Immature natural killer cell (primary cell): ENCODE measurements around the gene RIT2. TPM values are rescaled to one million over a fixed set of nuclear protein-coding genes. Genes with fewer than 3 reads are reported as not detected.

Source experiments
- DNase-seq, 3 donors: peaks; one replicate each; pipeline ENCODE4 v3.0.0; 2022; ENCODE audit warnings: mixed read lengths in 1 of 3
- H3K27ac Mint-ChIP-seq, 6 donors: one replicate each; pipeline ENCODE4 v1.8.0; 2020; ENCODE audit warnings: mixed read lengths in 6 of 6, mild to moderate bottlenecking in 5 of 6, inconsistent platforms in 4 of 6, moderate library complexity in 3 of 6
- H3K27me3 Mint-ChIP-seq, 3 donors: one replicate each; pipeline ENCODE4 v1.8.0; 2020 to 2021; ENCODE audit warnings: low read depth in 3 of 3, mild to moderate bottlenecking in 3 of 3, mixed read lengths in 3 of 3, moderate library complexity in 3 of 3, inconsistent platforms in 1 of 3
- H3K36me3 Mint-ChIP-seq, 3 donors: one replicate each; pipeline ENCODE4 v1.8.0; 2020; ENCODE audit warnings: mixed read lengths in 3 of 3, inconsistent platforms in 2 of 3, mild to moderate bottlenecking in 2 of 3
- H3K4me1 Mint-ChIP-seq, 2 donors: one replicate each; pipeline ENCODE4 v1.8.0; 2020; ENCODE audit warnings: inconsistent platforms in 2 of 2, mild to moderate bottlenecking in 2 of 2, mixed read lengths in 2 of 2, moderate library complexity in 1 of 2
- H3K4me3 Mint-ChIP-seq, 5 donors: one replicate each; pipeline ENCODE4 v1.8.0; 2020; ENCODE audit warnings: mild to moderate bottlenecking in 5 of 5, mixed read lengths in 5 of 5, inconsistent platforms in 3 of 5, moderate library complexity in 3 of 5
- H3K9me3 Mint-ChIP-seq, 6 donors: one replicate each; pipeline ENCODE4 v1.8.0; 2020; ENCODE audit warnings: mild to moderate bottlenecking in 6 of 6, mixed read lengths in 6 of 6, inconsistent platforms in 4 of 6, moderate library complexity in 3 of 6
- polyA plus RNA-seq, 3 donors: library from polyadenylated mRNA; unstranded; fragments of 300-500 nt; fragmentation: Illumina TruSeq; gene quantifications; one replicate each; pipeline ENCODE4 v1.2.3, GENCODE V29; 2021

RIT2 gene
- polyA plus RNA-seq, 3 donors from 2014 or later, result not detected

- Mint-ChIP-seq H3K9me3 (peaks cover 3 to 26% (median 12%) of the 10 kb centered on the region in 6 donors), H3K27me3 (no peaks in the 10 kb centered on the region), H3K4me1 (no peaks in the 10 kb centered on the region), H3K4me3 (no peak overlapping the region), H3K36me3 (no peaks in the 10 kb centered on the region), H3K27ac (no peak overlapping the region)
- DNase-seq, result no peak
These were observed 97.9 kb downstream of the RIT2 start for GRCh38 chr18:43017622-43018021.

GRCh38 chr18:43013486-43013885 is 102.0 kb downstream of the RIT2 start:
- H3K27me3 Mint-ChIP-seq, result no peaks in the 10 kb centered on the region
- H3K9me3 Mint-ChIP-seq, result peaks cover 5 to 18% (median 10%) of the 10 kb centered on the region in 6 donors
- DNase-seq, result no peak
- no peaks in the 10 kb centered on the region for H3K4me1 Mint-ChIP-seq
- H3K4me3 Mint-ChIP-seq, result no peak overlapping the region
- H3K36me3 Mint-ChIP-seq, result no peaks in the 10 kb centered on the region
- no peak overlapping the region for H3K27ac Mint-ChIP-seq

- H3K27ac Mint-ChIP-seq, result no peak overlapping the region
- DNase-seq, result no peak
- H3K36me3 Mint-ChIP-seq, result no peaks in the 10 kb centered on the region
These were observed 102.5 kb downstream of the RIT2 start for GRCh38 chr18:43012951-43013350.

GRCh38 chr18:43010611-43011010 is 104.9 kb downstream of the RIT2 start:
- no peak for DNase-seq
- H3K4me3 Mint-ChIP-seq, result no peak overlapping the region
- no peaks in the 10 kb centered on the region for H3K4me1 Mint-ChIP-seq
- no peak overlapping the region for H3K27ac Mint-ChIP-seq
- no peaks in the 10 kb centered on the region for H3K27me3 Mint-ChIP-seq
- H3K9me3 Mint-ChIP-seq, result peaks cover 7 to 27% (median 14%) of the 10 kb centered on the region in 6 donors
- H3K36me3 Mint-ChIP-seq, result no peaks in the 10 kb centered on the region

More at GRCh38 chr18:43012951-43013350, 102.5 kb downstream of the RIT2 start:
- no peaks in the 10 kb centered on the region for H3K27me3 Mint-ChIP-seq
- no peaks in the 10 kb centered on the region for H3K4me1 Mint-ChIP-seq
- peaks cover 5 to 17% (median 10%) of the 10 kb centered on the region in 6 donors for H3K9me3 Mint-ChIP-seq
- H3K4me3 Mint-ChIP-seq, result no peak overlapping the region

- H3K9me3 Mint-ChIP-seq, result peaks cover 7 to 30% (median 18%) of the 10 kb centered on the region in 6 donors
- H3K4me1 Mint-ChIP-seq, result no peaks in the 10 kb centered on the region
- no peaks in the 10 kb centered on the region for H3K27me3 Mint-ChIP-seq
- H3K4me3 Mint-ChIP-seq, result no peak overlapping the region
- DNase-seq, result no peak
- H3K36me3 Mint-ChIP-seq, result no peaks in the 10 kb centered on the region
- H3K27ac Mint-ChIP-seq, result no peak overlapping the region
These were observed 105.8 kb downstream of the RIT2 start for GRCh38 chr18:43009674-43010073.

- no peak overlapping the region for H3K4me3 Mint-ChIP-seq
- no peaks in the 10 kb centered on the region for H3K4me1 Mint-ChIP-seq
- H3K9me3 Mint-ChIP-seq, result peaks cover 1 to 31% (median 17%) of the 10 kb centered on the region in 6 donors
- H3K27me3 Mint-ChIP-seq, result peaks cover 0 to 1% (median 0%) of the 10 kb centered on the region in 3 donors
- H3K36me3 Mint-ChIP-seq, result no peaks in the 10 kb centered on the region
- no peak overlapping the region for H3K27ac Mint-ChIP-seq
- no peak for DNase-seq
These were observed 108.1 kb downstream of the RIT2 start for GRCh38 chr18:43007365-43007764.

- H3K4me1 Mint-ChIP-seq, result no peaks in the 10 kb centered on the region
- H3K27me3 Mint-ChIP-seq, result peaks cover 0 to 1% (median 0%) of the 10 kb centered on the region in 3 donors
- H3K9me3 Mint-ChIP-seq, result peaks cover 0 to 32% (median 10%) of the 10 kb centered on the region in 6 donors
- DNase-seq, result no peak
- H3K4me3 Mint-ChIP-seq, result no peak overlapping the region
- H3K27ac Mint-ChIP-seq, result no peak overlapping the region
- H3K36me3 Mint-ChIP-seq, result no peaks in the 10 kb centered on the region
These were observed 111.1 kb downstream of the RIT2 start for GRCh38 chr18:43004421-43004820.

- Mint-ChIP-seq H3K4me3 (no peak overlapping the region), H3K9me3 (peaks cover 0 to 24% (median 7%) of the 10 kb centered on the region in 6 donors), H3K36me3 (no peaks in the 10 kb centered on the region), H3K4me1 (no peaks in the 10 kb centered on the region), H3K27ac (no peak overlapping the region), H3K27me3 (peaks cover 0 to 1% (median 0%) of the 10 kb centered on the region in 3 donors)
- no peak for DNase-seq
These were observed 113.7 kb downstream of the RIT2 start for GRCh38 chr18:43001821-43002220.

- H3K36me3 Mint-ChIP-seq, result no peaks in the 10 kb centered on the region
- H3K9me3 Mint-ChIP-seq, result peaks cover 0 to 10% (median 6%) of the 10 kb centered on the region in 6 donors
- H3K4me3 Mint-ChIP-seq, result no peak overlapping the region
- H3K27me3 Mint-ChIP-seq, result peaks cover 0 to under 1% (median 0%) of the 10 kb centered on the region in 3 donors
- DNase-seq, result no peak
- H3K27ac Mint-ChIP-seq, result no peak overlapping the region
- no peaks in the 10 kb centered on the region for H3K4me1 Mint-ChIP-seq
These were observed 118.7 kb downstream of the RIT2 start for GRCh38 chr18:42996824-42997223.

- Mint-ChIP-seq H3K4me3 (no peak overlapping the region), H3K9me3 (peaks cover 0 to 31% (median 13%) of the 10 kb centered on the region in 6 donors), H3K36me3 (no peaks in the 10 kb centered on the region), H3K4me1 (no peaks in the 10 kb centered on the region), H3K27me3 (peaks cover 0 to 2% (median 1%) of the 10 kb centered on the region in 3 donors), H3K27ac (no peak overlapping the region)
- no peak for DNase-seq
These were observed 135.1 kb downstream of the RIT2 start for GRCh38 chr18:42980426-42980825.

- Mint-ChIP-seq H3K27me3 (peaks cover 0 to 2% (median 0%) of the 10 kb centered on the region in 3 donors), H3K27ac (no peak overlapping the region), H3K36me3 (no peaks in the 10 kb centered on the region), H3K4me3 (no peak overlapping the region), H3K9me3 (peaks cover 2 to 48% (median 19%) of the 10 kb centered on the region in 6 donors), H3K4me1 (no peaks in the 10 kb centered on the region)
- DNase-seq, result no peak
These were observed 137.4 kb downstream of the RIT2 start for GRCh38 chr18:42977982-42978637.

- H3K36me3 Mint-ChIP-seq, result no peaks in the 10 kb centered on the region
- H3K27me3 Mint-ChIP-seq, result no peaks in the 10 kb centered on the region
- H3K9me3 Mint-ChIP-seq, result peaks cover 2 to 48% (median 16%) of the 10 kb centered on the region in 6 donors
- no peak for DNase-seq
- no peak overlapping the region for H3K27ac Mint-ChIP-seq
- H3K4me1 Mint-ChIP-seq, result no peaks in the 10 kb centered on the region
- H3K4me3 Mint-ChIP-seq, result no peak overlapping the region
These were observed 138.5 kb downstream of the RIT2 start for GRCh38 chr18:42976869-42977590.

GRCh38 chr18:42969366-42969765 is 146.1 kb downstream of the RIT2 start:
- Mint-ChIP-seq H3K27ac (no peak overlapping the region), H3K27me3 (no peaks in the 10 kb centered on the region), H3K36me3 (no peaks in the 10 kb centered on the region), H3K9me3 (peaks cover 1 to 21% (median 5%) of the 10 kb centered on the region in 6 donors), H3K4me3 (no peak overlapping the region), H3K4me1 (no peaks in the 10 kb centered on the region)
- DNase-seq, result no peak

GRCh38 chr18:42961298-42961697 is 154.2 kb downstream of the RIT2 start:
- Mint-ChIP-seq H3K4me1 (no peaks in the 10 kb centered on the region), H3K4me3 (no peak overlapping the region), H3K27ac (no peak overlapping the region), H3K9me3 (peaks cover 0 to 12% (median 6%) of the 10 kb centered on the region in 6 donors), H3K27me3 (no peaks in the 10 kb centered on the region), H3K36me3 (no peaks in the 10 kb centered on the region)
- no peak for DNase-seq
